Upper lobe of right lung (tissue), 1 donor: ENCODE results near the gene GATA2. TPM values are rescaled to one million over a fixed set of nuclear protein-coding genes. Genes with fewer than 3 reads are reported as not detected.

Experiments used
- ATAC-seq: fragments of 200-7000 bp; cut with Tn5 transposase; one replicate; pipeline ENCODE4 v1.9.1; 2020; ENCODE audit warnings: mild to moderate bottlenecking, moderate library complexity
- DNase-seq: peaks from one replicate; pipeline ENCODE4 v3.0.0-alpha.2; 2020
- H3K27ac ChIP-seq: fragments of 200-600 bp; one replicate; pipeline ENCODE4 v1.8.0; 2022
- H3K27me3 ChIP-seq: fragments of 200-600 bp; one replicate; pipeline ENCODE4 v1.8.0; 2022; ENCODE audit warnings: mild to moderate bottlenecking
- H3K36me3 ChIP-seq: fragments of 200-600 bp; one replicate; pipeline ENCODE4 v1.8.0; 2022
- H3K4me1 ChIP-seq: fragments of 200-600 bp; one replicate; pipeline ENCODE4 v1.8.0; 2022
- H3K4me3 ChIP-seq: fragments of 200-600 bp; one replicate; pipeline ENCODE4 v1.8.0; 2022; ENCODE audit warnings: mild to moderate bottlenecking
- H3K9me3 ChIP-seq: fragments of 200-600 bp; one replicate; pipeline ENCODE4 v1.8.0; 2022
- intact Hi-C: fragments of 100-400 bp; cut with DNase I; formaldehyde crosslinking; loops from one replicate; pipeline ENCODE4 v1.11.0; 2022
- total RNA-seq: library from RNA; stranded (reverse); fragmentation: NEBNext Ultra II Directional; extraction: Animal tissue kit (Norgen Biotek cat#: 25700); gene quantifications from one replicate; pipeline ENCODE4 v1.2.1, GENCODE V29; 2021
- TF ChIP-seq, protein P1 (sequence below): fragments of 200-600 bp; IDR thresholded peaks from one replicate; pipeline ENCODE4 v1.8.0; 2022; ENCODE audit warnings: antibody characterized with exemption
- donor health status: DM: no; HTN: yes; CAD: no; lungs with severe emphysema.

The GATA2 gene
- total RNA-seq, 1 donor from 2014 or later: 86.6 TPM

GRCh38 chr3:128469556-128469955 is 23.4 kb downstream of the GATA2 start:
- H3K27me3 ChIP-seq: no peaks in the 10 kb centered on the region

DNA sequence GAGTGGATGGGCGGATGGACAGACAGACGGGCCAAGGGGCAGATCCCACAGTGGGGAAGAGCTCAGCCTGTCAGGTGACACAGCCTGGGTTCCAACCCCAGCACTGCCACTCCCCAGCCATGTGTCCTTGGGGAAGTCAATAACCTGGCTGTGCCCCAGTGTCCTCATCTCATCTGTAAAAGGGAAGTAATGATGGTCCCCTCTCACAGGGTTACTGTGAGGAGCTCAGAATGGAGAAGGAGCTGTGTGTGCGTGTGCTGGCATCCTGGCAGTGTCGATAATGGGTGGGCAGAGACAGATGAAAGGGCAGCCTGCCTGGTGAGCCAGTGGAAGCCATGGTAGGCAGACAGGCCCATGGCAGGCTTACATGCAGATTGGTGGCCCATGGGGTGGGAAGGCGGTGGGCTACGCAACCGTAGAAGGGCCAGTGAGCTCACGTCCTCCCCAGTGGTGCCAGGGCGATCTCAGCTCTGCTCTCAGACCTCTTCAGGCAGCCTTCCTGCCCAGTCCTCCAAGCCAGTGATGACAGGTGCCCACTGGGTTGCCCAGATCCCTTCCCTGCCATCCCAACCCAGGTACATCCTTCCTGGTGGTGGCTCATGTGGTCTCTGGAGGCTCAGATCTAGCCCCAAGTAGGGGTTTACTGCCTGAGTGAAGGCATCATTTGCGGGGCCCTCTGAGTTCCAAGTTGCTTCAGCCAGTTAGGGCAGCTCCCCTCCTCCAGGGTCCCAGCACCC is 24.0 kb downstream of the GATA2 start:
- Histone ChIP-seq H3K4me3 (no peak overlapping the region), H3K27me3 (no peaks in the 10 kb centered on the region), H3K4me1 (no peaks in the 10 kb centered on the region), H3K36me3 (no peaks in the 10 kb centered on the region), H3K27ac (no peak overlapping the region), H3K9me3 (no peaks in the 10 kb centered on the region)
- TF ChIP-seq, protein P1, sequence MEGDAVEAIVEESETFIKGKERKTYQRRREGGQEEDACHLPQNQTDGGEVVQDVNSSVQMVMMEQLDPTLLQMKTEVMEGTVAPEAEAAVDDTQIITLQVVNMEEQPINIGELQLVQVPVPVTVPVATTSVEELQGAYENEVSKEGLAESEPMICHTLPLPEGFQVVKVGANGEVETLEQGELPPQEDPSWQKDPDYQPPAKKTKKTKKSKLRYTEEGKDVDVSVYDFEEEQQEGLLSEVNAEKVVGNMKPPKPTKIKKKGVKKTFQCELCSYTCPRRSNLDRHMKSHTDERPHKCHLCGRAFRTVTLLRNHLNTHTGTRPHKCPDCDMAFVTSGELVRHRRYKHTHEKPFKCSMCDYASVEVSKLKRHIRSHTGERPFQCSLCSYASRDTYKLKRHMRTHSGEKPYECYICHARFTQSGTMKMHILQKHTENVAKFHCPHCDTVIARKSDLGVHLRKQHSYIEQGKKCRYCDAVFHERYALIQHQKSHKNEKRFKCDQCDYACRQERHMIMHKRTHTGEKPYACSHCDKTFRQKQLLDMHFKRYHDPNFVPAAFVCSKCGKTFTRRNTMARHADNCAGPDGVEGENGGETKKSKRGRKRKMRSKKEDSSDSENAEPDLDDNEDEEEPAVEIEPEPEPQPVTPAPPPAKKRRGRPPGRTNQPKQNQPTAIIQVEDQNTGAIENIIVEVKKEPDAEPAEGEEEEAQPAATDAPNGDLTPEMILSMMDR: no peak
- intact Hi-C loops: no loop called here
- ATAC-seq (no peak), DNase-seq (no peak)

More at GRCh38 chr3:128469556-128469955, 23.4 kb downstream of the GATA2 start:
- TF ChIP-seq, protein P1: no peak
- DNase-seq (no peak), ATAC-seq (no peak)
- Histone ChIP-seq H3K4me1 (no peaks in the 10 kb centered on the region), H3K9me3 (no peaks in the 10 kb centered on the region), H3K27ac (no peak overlapping the region), H3K36me3 (no peaks in the 10 kb centered on the region), H3K4me3 (no peak overlapping the region)
- intact Hi-C loops: no loop called here

DNA sequence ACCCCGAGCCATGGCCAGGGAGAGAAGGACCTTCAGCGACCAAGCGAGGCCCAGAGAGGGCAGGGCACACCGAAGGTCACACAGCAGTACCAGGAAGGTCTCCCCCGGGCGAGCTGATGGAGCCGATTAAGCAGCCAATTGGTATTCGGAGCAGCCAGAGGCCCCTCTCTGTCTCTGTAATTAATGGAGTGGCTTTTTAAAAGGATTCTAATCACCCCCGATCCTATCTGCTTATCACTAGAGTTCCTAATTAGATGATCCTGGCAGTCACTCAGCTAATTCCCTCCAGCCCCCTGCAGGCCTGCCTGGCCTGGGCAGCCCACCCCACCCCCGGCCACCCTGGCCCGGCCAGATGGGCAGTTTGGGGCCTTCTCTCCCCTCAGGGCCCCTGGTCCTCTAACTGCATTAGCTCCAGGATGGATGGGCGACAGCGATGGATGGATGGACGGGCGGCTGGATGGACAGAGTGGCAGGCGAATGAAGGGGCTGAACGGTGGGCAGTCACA is 24.7 kb downstream of the GATA2 start:
- ATAC-seq (no peak), DNase-seq (no peak)
- intact Hi-C loops: no loop called here
- TF ChIP-seq, protein P1: no peak
- Histone ChIP-seq H3K9me3 (no peaks in the 10 kb centered on the region), H3K4me1 (no peaks in the 10 kb centered on the region), H3K4me3 (no peak overlapping the region), H3K27me3 (no peaks in the 10 kb centered on the region), H3K36me3 (no peaks in the 10 kb centered on the region), H3K27ac (no peak overlapping the region)

GRCh38 chr3:128466840-128467541 is 26.0 kb downstream of the GATA2 start, which contains the start of gene DNAJB8:
Gene DNAJB8 (minus strand): TSS chr3:128466890. CDS start chr3:128463245, 3,645 bp downstream.
- DNase-seq (no peak), ATAC-seq (no peak)
- H3K27ac ChIP-seq: no peak within 1 kb of the TSS

DNA sequence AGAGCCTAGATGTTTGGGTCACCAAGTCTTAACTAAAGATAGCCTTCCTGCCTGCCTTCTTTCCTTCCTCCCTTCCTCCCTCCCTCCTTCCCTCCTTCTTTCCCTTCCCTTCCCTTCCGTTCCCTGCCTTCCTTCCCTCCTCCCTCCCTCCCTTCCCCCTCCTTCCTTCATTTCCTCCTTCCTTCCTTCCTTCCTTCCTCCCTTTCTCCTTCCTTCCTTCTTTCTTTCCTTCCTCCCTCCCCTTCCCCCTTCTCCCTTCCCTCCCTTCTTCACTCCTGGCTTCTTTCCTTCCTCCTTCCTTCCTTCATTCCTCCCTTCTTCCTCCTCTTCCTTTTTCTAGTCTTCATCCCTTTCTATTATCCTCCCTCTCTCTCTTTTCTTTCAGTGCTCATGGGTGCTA is 28.3 kb downstream of the GATA2 start:
- Histone ChIP-seq H3K4me1 (no peaks in the 10 kb centered on the region), H3K27ac (no peak overlapping the region), H3K9me3 (no peaks in the 10 kb centered on the region), H3K27me3 (no peaks in the 10 kb centered on the region), H3K4me3 (no peak overlapping the region), H3K36me3 (no peaks in the 10 kb centered on the region)
- TF ChIP-seq, protein P1: no peak
- intact Hi-C loops: no loop called here
- ATAC-seq: no peak
- no peak for DNase-seq

More at GRCh38 chr3:128466840-128467541, 26.0 kb downstream of the GATA2 start, which contains the start of gene DNAJB8:
- TF ChIP-seq, protein P1: no peak
- intact Hi-C loops: no loop called here
- no peaks in the 10 kb centered on the region for H3K27me3 ChIP-seq
- H3K9me3 ChIP-seq: no peaks in the 10 kb centered on the region
- no peak within 1 kb of the TSS for H3K4me3 ChIP-seq
- no peaks in the 10 kb centered on the region for H3K4me1 ChIP-seq
- no peaks in the 10 kb centered on the region for H3K36me3 ChIP-seq
